Measurements from ENCODE around the gene IFI27L1.

The IFI27L1 gene, protein sequence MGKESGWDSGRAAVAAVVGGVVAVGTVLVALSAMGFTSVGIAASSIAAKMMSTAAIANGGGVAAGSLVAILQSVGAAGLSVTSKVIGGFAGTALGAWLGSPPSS

GRCh38 chr14:94080621-94081385 is at the start of gene IFI27L1, which contains the start of gene DDX24:
Gene IFI27L1 (plus strand): TSS chr14:94081310. CDS start chr14:94096938, 15,628 bp downstream.
Gene DDX24 (minus strand): TSS chr14:94081202. CDS start chr14:94079742, 1,460 bp downstream.
- DNase-seq = peak; percentile 98

DNA sequence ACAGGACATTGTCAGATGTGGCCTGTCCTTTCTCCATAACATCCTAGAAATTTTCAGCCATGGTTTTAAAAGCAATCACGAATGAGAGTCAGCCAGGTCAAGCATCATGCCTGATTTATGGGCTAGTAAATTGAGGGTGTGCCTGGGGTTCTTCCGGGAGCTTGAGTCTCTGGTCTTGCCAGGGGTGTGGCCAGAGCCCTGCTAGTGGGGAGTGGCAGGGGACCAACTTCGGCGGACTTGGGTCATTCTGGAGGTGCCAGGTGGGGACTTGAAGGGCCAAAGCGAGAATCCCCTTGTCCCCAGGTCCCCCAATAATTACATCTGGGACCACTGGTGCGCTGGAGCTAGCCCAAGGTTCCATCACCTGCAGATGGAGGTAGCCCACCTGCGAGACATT is 49.2 kb upstream of the IFI27L1 start:
- no peak for DNase-seq

- no peak for DNase-seq
These were observed 46.2 kb upstream of the IFI27L1 start for GRCh38 chr14:94034886-94035285.

GRCh38 chr14:94036313-94037167 is 44.6 kb upstream of the IFI27L1 start:
- DNase-seq = peak; percentile 88

GRCh38 chr14:94037954-94038353 is 43.2 kb upstream of the IFI27L1 start:
- no peak for DNase-seq

- DNase-seq = no peak
These were observed 42.6 kb upstream of the IFI27L1 start for GRCh38 chr14:94038510-94038909.

DNA sequence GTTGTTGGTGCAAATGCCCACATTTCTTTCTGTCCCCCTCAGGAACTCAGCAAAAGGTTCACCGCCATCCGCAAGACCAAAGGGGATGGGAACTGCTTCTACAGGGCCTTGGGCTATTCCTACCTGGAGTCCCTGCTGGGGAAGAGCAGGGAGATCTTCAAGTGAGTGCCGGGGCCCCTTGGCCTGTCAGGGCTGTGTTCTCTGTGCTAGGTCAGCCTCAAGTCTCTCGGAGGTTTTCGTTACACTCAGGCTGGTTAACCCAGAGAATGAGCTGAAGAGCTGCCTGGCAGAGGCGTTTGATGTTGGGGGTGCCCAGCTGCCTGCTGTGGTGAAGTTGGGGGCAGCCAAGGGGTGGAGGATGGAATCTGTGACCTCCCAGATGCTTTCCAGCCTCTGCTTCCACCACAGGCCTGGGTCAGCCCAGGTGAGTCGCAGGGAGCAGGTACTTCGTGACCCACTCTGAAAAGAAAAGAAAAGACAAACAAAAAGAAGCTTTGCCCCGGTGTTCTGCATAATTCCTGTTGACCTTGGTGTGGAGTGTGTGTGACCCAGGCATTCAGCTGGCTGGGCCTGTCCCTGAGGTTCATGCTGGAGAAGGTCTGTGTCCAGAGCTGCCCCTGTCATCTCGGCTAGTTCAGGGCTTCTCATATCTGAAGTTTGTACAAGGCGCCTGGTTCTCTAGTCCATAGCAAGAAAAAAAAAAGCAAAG is 42.0 kb upstream of the IFI27L1 start:
- DNase-seq = no peak

- no peak for DNase-seq
These were observed 40.9 kb upstream of the IFI27L1 start for GRCh38 chr14:94040247-94040646.

DNA sequence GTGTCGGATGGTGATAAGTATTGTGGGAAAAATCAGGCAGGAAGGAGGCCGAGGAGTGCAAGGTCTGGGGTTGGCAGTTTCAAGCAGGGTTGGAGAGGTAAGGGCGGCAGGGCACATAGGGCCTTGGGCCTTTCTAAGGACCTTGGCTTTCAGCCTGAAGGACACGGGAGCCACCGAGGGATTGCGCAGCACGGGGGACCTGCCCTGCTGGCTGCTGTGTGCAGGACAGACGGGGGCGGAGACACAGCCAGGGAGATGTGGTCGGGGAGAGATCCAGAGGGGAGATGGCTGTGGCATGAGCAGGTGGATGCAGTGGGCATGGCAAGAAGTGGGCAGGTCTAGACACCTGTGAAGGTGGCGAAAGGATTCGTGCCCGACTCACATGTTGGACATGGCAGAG is 40.3 kb upstream of the IFI27L1 start:
- no peak for DNase-seq

- DNase-seq = no peak
These were observed 39.4 kb upstream of the IFI27L1 start for GRCh38 chr14:94041551-94042346.

DNA sequence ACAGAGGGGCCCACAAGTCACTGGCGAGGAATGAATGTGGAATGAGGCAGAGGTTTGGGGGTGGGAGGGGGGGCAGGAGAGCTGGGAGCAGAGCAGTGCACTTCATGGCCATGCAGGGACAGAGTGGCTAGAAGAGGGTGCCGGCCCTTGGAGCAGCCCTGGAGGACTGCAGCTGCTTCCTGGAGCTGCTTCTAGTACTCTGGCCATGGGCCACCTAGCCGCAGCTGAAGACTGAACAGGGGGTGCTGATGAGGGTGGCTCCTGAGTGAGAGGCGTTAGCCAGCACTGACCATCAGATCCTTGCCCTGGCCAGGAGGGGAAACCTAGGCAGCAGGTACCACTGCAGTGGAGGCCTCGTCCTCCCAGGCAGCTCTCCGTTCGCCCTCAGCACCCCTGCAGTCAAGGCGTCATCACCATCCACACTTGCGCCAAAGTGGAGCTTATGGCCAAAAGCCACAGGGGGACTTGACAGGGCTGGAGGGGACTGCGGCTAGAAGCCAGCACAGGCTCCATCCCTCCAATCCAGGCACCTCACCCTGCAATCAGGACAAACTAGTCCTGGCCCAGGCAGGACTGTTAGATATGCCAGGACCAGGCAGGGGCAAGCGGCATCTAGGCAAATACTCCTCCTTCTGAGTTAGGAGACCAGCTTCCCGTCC is 38.5 kb upstream of the IFI27L1 start:
- DNase-seq = no peak

GRCh38 chr14:94043111-94043755 is 37.9 kb upstream of the IFI27L1 start:
- no peak for DNase-seq

DNA sequence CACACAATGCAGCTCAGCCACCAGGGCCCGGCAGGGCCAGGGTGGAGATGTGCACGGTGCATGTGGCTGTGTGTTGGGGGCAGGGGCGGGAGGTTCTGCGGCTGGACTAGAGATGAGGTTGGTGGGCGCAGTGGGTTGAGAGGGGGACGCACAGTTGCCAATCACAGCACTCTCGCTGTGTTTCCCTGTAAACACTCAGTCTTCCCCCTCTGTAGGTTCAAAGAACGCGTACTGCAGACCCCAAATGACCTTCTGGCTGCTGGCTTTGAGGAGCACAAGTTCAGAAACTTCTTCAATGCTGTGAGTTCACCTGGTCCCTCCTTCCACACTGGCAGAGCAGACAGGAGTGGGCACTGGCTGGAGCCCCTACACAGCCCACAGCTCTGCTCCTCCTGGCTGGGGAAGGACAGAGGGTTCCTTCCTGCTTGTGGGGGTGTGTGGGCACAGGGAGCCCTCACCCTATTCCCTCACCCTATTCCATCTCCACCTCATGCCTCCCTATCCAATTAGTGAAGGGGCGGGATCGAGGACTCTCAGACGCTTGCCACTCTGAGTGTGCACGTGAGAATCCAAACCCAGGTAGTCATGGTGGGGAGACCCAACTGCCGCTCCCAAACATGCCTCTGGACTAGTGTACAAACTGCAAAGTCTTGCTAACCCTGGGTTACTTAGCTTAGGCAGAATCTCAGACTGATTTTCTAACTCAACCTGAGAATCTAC is 37.2 kb upstream of the IFI27L1 start:
- DNase-seq = no peak

DNA sequence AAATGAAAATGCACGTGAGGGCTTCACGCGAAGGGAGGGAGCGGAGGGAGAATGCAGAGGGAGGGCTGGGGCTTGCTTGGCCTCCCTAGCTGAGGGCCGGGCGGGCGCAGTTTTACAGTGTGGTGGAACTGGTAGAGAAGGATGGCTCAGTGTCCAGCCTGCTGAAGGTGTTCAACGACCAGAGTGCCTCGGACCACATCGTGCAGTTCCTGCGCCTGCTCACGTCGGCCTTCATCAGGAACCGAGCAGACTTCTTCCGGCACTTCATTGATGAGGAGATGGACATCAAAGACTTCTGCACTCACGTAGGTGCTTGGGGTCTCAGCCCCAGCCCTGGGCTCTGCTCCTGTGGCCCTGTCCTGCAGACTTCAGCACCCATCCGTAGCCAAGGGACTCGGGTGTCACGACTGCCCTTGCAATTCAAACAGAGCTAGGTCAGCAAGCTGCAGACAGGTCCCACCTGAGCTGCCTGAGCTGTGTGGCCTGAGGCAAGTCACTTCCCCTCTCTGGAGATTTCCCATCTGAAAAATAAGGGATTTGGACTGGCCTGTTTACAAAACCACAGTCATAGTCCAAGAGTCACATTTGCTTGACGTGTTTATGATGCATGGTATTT is 36.5 kb upstream of the IFI27L1 start:
- no peak for DNase-seq

GRCh38 chr14:94045101-94045500 is 36.0 kb upstream of the IFI27L1 start:
- no peak for DNase-seq

DNA sequence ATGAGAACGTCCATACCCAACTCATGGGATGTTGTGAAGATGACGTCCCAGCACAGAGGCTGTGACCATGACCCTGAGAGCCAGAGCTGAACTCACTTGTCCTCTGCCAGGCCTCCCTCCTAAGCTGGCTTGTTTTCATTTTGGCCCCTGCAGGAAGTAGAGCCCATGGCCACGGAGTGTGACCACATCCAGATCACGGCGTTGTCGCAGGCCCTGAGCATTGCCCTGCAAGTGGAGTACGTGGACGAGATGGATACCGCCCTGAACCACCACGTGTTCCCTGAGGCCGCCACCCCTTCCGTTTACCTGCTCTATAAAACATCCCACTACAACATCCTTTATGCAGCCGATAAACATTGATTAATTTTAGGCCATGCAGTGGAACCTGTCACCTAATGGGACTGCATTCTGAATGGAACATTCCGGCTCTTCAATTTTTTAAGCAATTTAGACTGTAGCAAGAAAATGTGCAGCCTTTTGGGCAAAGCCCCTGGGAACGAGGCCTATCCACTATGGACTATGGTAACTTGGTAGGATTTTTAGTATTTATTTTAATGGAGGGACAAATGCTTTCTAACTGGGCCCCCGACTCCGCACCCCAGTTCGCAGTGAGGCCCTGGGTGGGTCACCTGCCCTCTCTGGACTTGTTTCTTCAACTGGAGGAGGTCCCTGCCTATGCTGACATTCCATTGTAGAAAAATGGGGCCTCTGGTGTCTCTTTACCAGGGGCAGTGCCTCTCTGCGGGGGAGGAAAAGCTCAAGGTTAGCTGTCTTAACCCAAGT is 35.4 kb upstream of the IFI27L1 start:
- DNase-seq = no peak

DNA sequence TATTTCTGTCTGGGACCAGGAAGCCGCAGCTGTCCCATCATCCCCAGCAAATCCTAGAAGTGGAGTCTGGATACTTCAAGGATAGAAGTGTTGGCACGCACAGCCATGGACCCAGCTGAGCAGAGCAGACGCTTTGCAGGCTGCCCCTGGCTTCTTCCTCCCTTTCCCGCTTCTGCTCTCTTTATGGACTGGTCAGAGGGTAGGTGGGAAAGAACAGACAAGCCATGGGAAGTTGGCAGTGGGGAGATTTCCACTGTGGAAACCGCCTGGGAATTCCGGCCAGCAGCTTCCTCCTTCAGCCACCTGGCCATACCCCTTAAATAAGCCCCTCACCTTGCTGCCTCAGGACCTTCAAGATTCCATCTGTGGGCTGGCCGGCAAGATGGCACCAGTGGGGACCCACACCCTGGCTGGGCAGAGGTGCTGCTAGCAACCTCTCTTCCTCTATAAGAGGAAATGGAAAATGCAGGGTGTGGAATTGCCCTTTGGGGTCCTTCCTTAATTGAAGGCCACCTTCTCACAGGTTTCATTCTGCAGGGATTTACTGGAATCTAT is 34.3 kb upstream of the IFI27L1 start:
- DNase-seq = peak; percentile 16

- DNase-seq = peak; percentile 18
These were observed 33.5 kb upstream of the IFI27L1 start for GRCh38 chr14:94047581-94047980.
